ENCODE measurements around the gene PIP4K2A.

PIP4K2A gene

GRCh38 chr10:22622242-22622806 lies 92.1 kb downstream of the PIP4K2A start:
- H3K9me2 ChIP-seq (replicated peaks; ENCODE audit: low read depth, low read length), result no peaks in the 10 kb centered on the region
- H3K27me3 ChIP-seq (ENCODE audit: insufficient read depth, low read length, poor library complexity, severe bottlenecking), result no peaks in the 10 kb centered on the region
- no peak overlapping the region for H2AFZ ChIP-seq (ENCODE audit: low read length)
- H3F3A ChIP-seq (ENCODE audit: low read depth), result 0 out of 2 replicates have a peak, but pooled peaks cover 4% of the 10 kb centered on the region
- no peak overlapping the region for H3K9ac ChIP-seq (ENCODE audit: low read depth, low read length, poor library complexity, severe bottlenecking)
- peaks cover 54% of the 10 kb centered on the region for H3K4me1 ChIP-seq (ENCODE audit: insufficient read depth, low read length, poor library complexity, severe bottlenecking)
- peaks cover 100% of the 10 kb centered on the region for H3K79me2 ChIP-seq (ENCODE audit: insufficient read depth, low read length)
- TF ChIP-seq CTCF (conservative IDR thresholded peaks at IDR 0.05; ENCODE audit: low read length) (no peak), EZH2phosphoT487 (IDR thresholded peaks at IDR 0.05; ENCODE audit: borderline replicate concordance) (no peak)
- H3K4me2 ChIP-seq (ENCODE audit: low read depth, low read length, poor library complexity, severe bottlenecking), result no peak overlapping the region
- H3K36me3 ChIP-seq (ENCODE audit: insufficient read depth, low read length), result no peaks in the 10 kb centered on the region
- H3K4me3 ChIP-seq (ENCODE audit: low read length, poor library complexity, severe bottlenecking), result no peak overlapping the region
- H4K20me1 ChIP-seq (ENCODE audit: insufficient read depth, low read length, poor library complexity, severe bottlenecking), result peaks cover 51% of the 10 kb centered on the region
- H3K9me3 ChIP-seq (ENCODE audit: insufficient read depth, low read depth, low read length), result no peaks in the 10 kb centered on the region

GRCh38 chr10:22621726-22622125 lies 92.7 kb downstream of the PIP4K2A start:
- Histone ChIP-seq H3K4me2 (ENCODE audit: low read depth, low read length, poor library complexity, severe bottlenecking) (no peak overlapping the region), H3K79me2 (ENCODE audit: insufficient read depth, low read length) (peaks cover 100% of the 10 kb centered on the region)
- TF ChIP-seq EZH2phosphoT487 (IDR thresholded peaks at IDR 0.05; ENCODE audit: borderline replicate concordance) (no peak), CTCF (conservative IDR thresholded peaks at IDR 0.05; ENCODE audit: low read length) (no peak)

GRCh38 chr10:22620929-22621328 lies 93.4 kb downstream of the PIP4K2A start:
- Histone ChIP-seq H4K20me1 (ENCODE audit: insufficient read depth, low read length, poor library complexity, severe bottlenecking) (peaks cover 52% of the 10 kb centered on the region), H3K4me3 (ENCODE audit: low read length, poor library complexity, severe bottlenecking) (no peak overlapping the region), H3K4me1 (ENCODE audit: insufficient read depth, low read length, poor library complexity, severe bottlenecking) (peaks cover 51% of the 10 kb centered on the region), H3K36me3 (ENCODE audit: insufficient read depth, low read length) (no peaks in the 10 kb centered on the region), H3K4me2 (ENCODE audit: low read depth, low read length, poor library complexity, severe bottlenecking) (no peak overlapping the region), H3K9me2 (replicated peaks; ENCODE audit: low read depth, low read length) (no peaks in the 10 kb centered on the region), H3F3A (ENCODE audit: low read depth) (0 out of 2 replicates have a peak, but pooled peaks cover 3% of the 10 kb centered on the region), H3K27me3 (ENCODE audit: insufficient read depth, low read length, poor library complexity, severe bottlenecking) (no peaks in the 10 kb centered on the region), H3K9ac (ENCODE audit: low read depth, low read length, poor library complexity, severe bottlenecking) (no peak overlapping the region), H3K79me2 (ENCODE audit: insufficient read depth, low read length) (peaks cover 100% of the 10 kb centered on the region), H3K9me3 (ENCODE audit: insufficient read depth, low read depth, low read length) (no peaks in the 10 kb centered on the region), H2AFZ (ENCODE audit: low read length) (no peak overlapping the region)
- TF ChIP-seq EZH2phosphoT487 (IDR thresholded peaks at IDR 0.05; ENCODE audit: borderline replicate concordance), result no peak
- TF ChIP-seq CTCF (conservative IDR thresholded peaks at IDR 0.05; ENCODE audit: low read length), result no peak

More at GRCh38 chr10:22621726-22622125, 92.7 kb downstream of the PIP4K2A start:
- Histone ChIP-seq H3K4me1 (ENCODE audit: insufficient read depth, low read length, poor library complexity, severe bottlenecking) (peaks cover 54% of the 10 kb centered on the region), H3F3A (ENCODE audit: low read depth) (0 out of 2 replicates have a peak, but pooled peaks cover 4% of the 10 kb centered on the region), H3K9me3 (ENCODE audit: insufficient read depth, low read depth, low read length) (no peaks in the 10 kb centered on the region), H3K9me2 (replicated peaks; ENCODE audit: low read depth, low read length) (no peaks in the 10 kb centered on the region), H4K20me1 (ENCODE audit: insufficient read depth, low read length, poor library complexity, severe bottlenecking) (peaks cover 52% of the 10 kb centered on the region), H3K9ac (ENCODE audit: low read depth, low read length, poor library complexity, severe bottlenecking) (no peak overlapping the region), H3K4me3 (ENCODE audit: low read length, poor library complexity, severe bottlenecking) (no peak overlapping the region), H2AFZ (ENCODE audit: low read length) (no peak overlapping the region), H3K36me3 (ENCODE audit: insufficient read depth, low read length) (no peaks in the 10 kb centered on the region), H3K27me3 (ENCODE audit: insufficient read depth, low read length, poor library complexity, severe bottlenecking) (no peaks in the 10 kb centered on the region)

Measured in Loucy (cell line).